Gastrocnemius medialis (tissue), 4 donors: ENCODE data around the gene FRY. TPM values are rescaled to one million over a fixed set of nuclear protein-coding genes. Genes with fewer than 3 reads are reported as not detected.

ENCODE experiments used
- ATAC-seq, 2 donors: fragments of 150-250 bp; one replicate each; pipeline ENCODE4 v1.9.1; 2016
- DNase-seq, 2 donors: peaks; one replicate each; pipeline ENCODE4 v3.0.0-alpha.2; 2019
- H3K27ac ChIP-seq, 4 donors: fragments of 200-600 bp; sonication (generic); 1 replicate in 1 of 4; 2 replicates in 3 of 4; pipeline ENCODE4 v1.5.1; 2016 to 2018; ENCODE audit warnings: mild to moderate bottlenecking in 2 of 4, moderate library complexity in 1 of 4
- H3K27me3 ChIP-seq, 3 donors: fragments of 200-600 bp; sonication (generic) in 2 of 3; 1 replicate in 1 of 3; 2 replicates in 2 of 3; pipeline versions ENCODE4 v1.5.1 to v1.6.0; 2016 to 2019; ENCODE audit warnings: mild to moderate bottlenecking in 1 of 3, moderate library complexity in 1 of 3
- H3K36me3 ChIP-seq, 2 donors: fragments of 200-600 bp; sonication (generic) in 1 of 2; one replicate each; pipeline ENCODE4 v1.5.1; 2017 to 2018
- H3K4me1 ChIP-seq, 2 donors: fragments of 200-600 bp; sonication (generic) in 1 of 2; one replicate each; pipeline ENCODE4 v1.5.1; 2016 to 2017; ENCODE audit warnings: mild to moderate bottlenecking in 2 of 2
- H3K4me3 ChIP-seq, 4 donors: fragments of 200-600 bp; sonication (generic) in 3 of 4; 1 replicate in 1 of 4; 2 replicates in 3 of 4; pipeline ENCODE4 v1.5.1; 2016 to 2019; ENCODE audit warnings: mild to moderate bottlenecking in 2 of 4
- H3K9me3 ChIP-seq, 3 donors: fragments of 200-600 bp; sonication (generic) in 2 of 3; 1 replicate in 1 of 3; 2 replicates in 2 of 3; pipeline ENCODE4 v1.5.1; 2016 to 2019
- POLR2A ChIP-seq, 2 donors: fragments of 450-650 bp; IDR thresholded peaks; one replicate each; pipeline ENCODE4 v1.6.1; 2017; ENCODE audit warnings: antibody characterized with exemption in 2 of 2, mild to moderate bottlenecking in 2 of 2, moderate library complexity in 2 of 2
- in situ Hi-C, 4 donors: fragments of 200-750 bp; cut with MboI; loops; one replicate each; pipeline versions ENCODE4 v1.15.0 to v1.8.0; 2017; ENCODE audit warnings: low sequenced_read_pairs in 4 of 4
- intact Hi-C: fragments of 100-400 bp; cut with DNase I; formaldehyde crosslinking; loops from one replicate; pipeline ENCODE4 v1.15.1; 2023; ENCODE audit warnings: low total_unique reads
- total RNA-seq, 4 donors: library from RNA; depleted of rRNA; stranded (reverse); fragments of >200 nt; gene quantifications; one replicate each; pipeline versions ENCODE4 v1.1.0 to v1.2.3, GENCODE V29; 2016
- TF ChIP-seq, protein P1 (sequence below), 5 experiments: fragments of 450-650 bp in 3 of 5; fragments of 200-600 bp in 2 of 5; sonication (generic) in 2 of 5; IDR thresholded peaks in 4 of 5; conservative IDR thresholded peaks in 1 of 5; 1 replicate in 4 of 5; 2 replicates in 1 of 5; pipeline ENCODE4 v1.5.1; 2016 to 2019; ENCODE audit warnings: antibody characterized with exemption in 5 of 5, mild to moderate bottlenecking in 3 of 5, moderate library complexity in 3 of 5

Gene FRY
- total RNA-seq, 4 donors from 2014 or later, result 10.1 to 48.3 (median 21.4) TPM

DNA sequence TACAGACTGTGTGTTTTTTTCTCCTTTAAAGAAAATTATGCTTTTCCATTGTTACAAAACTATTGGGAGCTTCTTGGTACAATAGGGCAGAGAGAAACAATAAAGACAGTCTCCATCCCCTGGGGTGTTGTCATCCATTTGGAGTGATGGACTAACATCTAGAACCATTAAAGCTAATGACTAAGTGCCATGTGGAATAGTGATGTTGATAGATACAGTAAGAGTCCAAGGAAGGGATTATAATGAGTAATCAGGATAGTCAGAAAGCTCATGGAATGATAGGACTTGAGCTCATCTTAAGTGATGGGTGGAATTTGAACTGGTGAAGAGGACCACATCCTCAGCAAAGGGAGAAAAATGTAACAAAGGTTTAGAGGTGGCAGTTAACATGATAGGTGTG lies 24.1 kb upstream of the FRY start:
- intact Hi-C loops, result no loop called here

DNA sequence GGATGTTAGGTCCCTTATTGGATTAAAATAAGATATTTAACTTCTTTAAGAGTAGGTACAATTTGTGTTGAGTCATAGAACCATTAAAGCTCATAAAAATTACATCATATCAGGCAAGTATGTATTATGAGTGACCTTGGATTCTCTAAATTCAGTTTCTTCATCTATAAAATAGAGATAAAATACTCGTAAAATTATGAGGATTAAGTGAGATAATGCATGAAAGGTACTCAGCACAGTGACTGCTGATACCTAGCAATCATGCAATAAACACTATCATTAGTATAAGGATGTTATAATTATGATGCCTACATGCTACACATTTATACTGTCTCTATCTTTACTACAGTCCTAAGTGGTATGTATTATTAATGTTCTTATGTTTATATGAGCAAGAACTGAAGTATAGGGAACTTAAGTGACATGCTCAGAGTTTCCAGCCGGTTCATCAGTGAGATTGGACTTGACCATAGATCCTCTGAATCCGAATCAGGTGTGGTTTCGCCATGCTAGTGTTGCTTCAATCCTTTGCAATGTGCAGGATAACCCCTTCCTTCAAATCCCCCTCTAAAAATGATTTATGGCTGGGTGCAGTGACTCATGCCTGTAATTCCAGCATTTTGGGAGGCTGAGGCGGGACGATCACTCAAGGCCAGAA lies 22.9 kb upstream of the FRY start:
- Histone ChIP-seq H3K27ac (no peak overlapping the region), H3K27me3 (no peaks in the 10 kb centered on the region), H3K9me3 (no peaks in the 10 kb centered on the region), H3K36me3 (no peaks in the 10 kb centered on the region), H3K4me3 (no peak overlapping the region), H3K4me1 (peaks cover 0 to 6% of the 10 kb centered on the region in 2 donors)
- DNase-seq, result no peak
- in situ Hi-C loops (loop anchor here in 1 of 4 donors (25.0 kb wide), 1 partner anchor 304 kb away; the partner anchor contains the start of genes BRCA2 and ZAR1L), intact Hi-C loops (no loop called here)
- no peak for ATAC-seq
- no peak for TF ChIP-seq POLR2A (IDR thresholded peaks at IDR 0.05)
- TF ChIP-seq, protein P1, sequence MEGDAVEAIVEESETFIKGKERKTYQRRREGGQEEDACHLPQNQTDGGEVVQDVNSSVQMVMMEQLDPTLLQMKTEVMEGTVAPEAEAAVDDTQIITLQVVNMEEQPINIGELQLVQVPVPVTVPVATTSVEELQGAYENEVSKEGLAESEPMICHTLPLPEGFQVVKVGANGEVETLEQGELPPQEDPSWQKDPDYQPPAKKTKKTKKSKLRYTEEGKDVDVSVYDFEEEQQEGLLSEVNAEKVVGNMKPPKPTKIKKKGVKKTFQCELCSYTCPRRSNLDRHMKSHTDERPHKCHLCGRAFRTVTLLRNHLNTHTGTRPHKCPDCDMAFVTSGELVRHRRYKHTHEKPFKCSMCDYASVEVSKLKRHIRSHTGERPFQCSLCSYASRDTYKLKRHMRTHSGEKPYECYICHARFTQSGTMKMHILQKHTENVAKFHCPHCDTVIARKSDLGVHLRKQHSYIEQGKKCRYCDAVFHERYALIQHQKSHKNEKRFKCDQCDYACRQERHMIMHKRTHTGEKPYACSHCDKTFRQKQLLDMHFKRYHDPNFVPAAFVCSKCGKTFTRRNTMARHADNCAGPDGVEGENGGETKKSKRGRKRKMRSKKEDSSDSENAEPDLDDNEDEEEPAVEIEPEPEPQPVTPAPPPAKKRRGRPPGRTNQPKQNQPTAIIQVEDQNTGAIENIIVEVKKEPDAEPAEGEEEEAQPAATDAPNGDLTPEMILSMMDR (IDR thresholded peaks at IDR 0.05 in 4 of 5, conservative IDR thresholded peaks at IDR 0.05 in 1 of 5), result no peak

More for the DNA sequence above, 24.1 kb upstream of the FRY start:
- H3K9me3 ChIP-seq, result no peaks in the 10 kb centered on the region
- H3K4me1 ChIP-seq, result peaks cover 0 to 6% of the 10 kb centered on the region in 2 donors
- no peaks in the 10 kb centered on the region for H3K27me3 ChIP-seq
- ATAC-seq (no peak), DNase-seq (no peak)
- TF ChIP-seq, protein P1 (IDR thresholded peaks at IDR 0.05 in 4 of 5, conservative IDR thresholded peaks at IDR 0.05 in 1 of 5), result no peak
- TF ChIP-seq POLR2A (IDR thresholded peaks at IDR 0.05), result no peak
- no peak overlapping the region for H3K27ac ChIP-seq
- in situ Hi-C loops, result loop anchor here in 1 of 4 donors (25.0 kb wide), 1 partner anchor 305 kb away; the partner anchor contains the start of genes BRCA2 and ZAR1L
- H3K36me3 ChIP-seq, result no peaks in the 10 kb centered on the region
- no peak overlapping the region for H3K4me3 ChIP-seq

DNA sequence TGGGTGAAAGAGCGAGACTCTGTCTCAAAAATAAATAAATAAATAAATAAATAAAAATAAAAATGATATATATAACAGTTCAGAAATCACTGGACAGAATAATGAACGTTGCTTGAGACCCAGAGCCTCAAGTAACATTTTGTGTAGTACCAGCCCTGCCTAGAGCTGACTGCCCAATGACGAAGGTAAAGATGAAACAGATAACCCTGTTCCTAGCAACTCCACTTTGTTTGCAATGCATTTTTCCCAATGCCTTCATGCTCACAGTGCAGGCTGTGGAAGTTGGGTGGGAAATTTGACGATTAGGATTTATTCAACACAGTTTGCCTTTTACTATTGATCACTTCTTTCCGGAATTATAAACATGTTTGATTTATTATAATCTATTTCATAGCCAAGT lies 22.2 kb upstream of the FRY start:
- DNase-seq, result no peak
- H3K4me1 ChIP-seq, result peaks cover 0 to 6% of the 10 kb centered on the region in 2 donors
- H3K4me3 ChIP-seq, result no peak overlapping the region
- no peaks in the 10 kb centered on the region for H3K9me3 ChIP-seq
- in situ Hi-C loops (loop anchor here in 1 of 4 donors (25.0 kb wide), 1 partner anchor 303 kb away; the partner anchor contains the start of genes BRCA2 and ZAR1L), intact Hi-C loops (no loop called here)
- H3K27ac ChIP-seq, result no peak overlapping the region
- no peaks in the 10 kb centered on the region for H3K36me3 ChIP-seq
- no peak for ATAC-seq
- H3K27me3 ChIP-seq, result no peaks in the 10 kb centered on the region
- no peak for TF ChIP-seq POLR2A (IDR thresholded peaks at IDR 0.05)
- TF ChIP-seq, protein P1 (IDR thresholded peaks at IDR 0.05 in 4 of 5, conservative IDR thresholded peaks at IDR 0.05 in 1 of 5), result no peak

DNA sequence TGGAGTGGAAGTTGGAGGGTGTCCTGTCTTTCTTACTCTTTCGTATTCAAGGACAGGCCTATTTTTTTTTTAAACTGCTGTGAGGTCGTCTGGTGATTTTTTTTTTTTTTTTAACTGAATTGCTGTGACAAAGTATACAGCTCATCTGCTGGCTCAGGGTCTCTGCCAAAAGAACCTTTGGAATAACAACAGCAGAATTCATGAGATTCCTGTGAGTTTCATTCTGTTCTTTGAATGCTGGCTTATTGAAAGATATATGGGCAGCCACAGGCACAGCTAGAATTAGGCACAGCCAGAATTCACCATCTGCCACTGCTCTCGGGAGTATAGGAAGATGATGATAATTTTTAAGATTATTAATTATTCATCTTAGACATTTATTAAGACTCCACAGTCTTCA lies 21.4 kb upstream of the FRY start:
- in situ Hi-C loops (loop anchor here in 1 of 4 donors (25.0 kb wide), 1 partner anchor 302 kb away; the partner anchor contains the start of genes BRCA2 and ZAR1L), intact Hi-C loops (no loop called here)
- H3K9me3 ChIP-seq, result no peaks in the 10 kb centered on the region
- TF ChIP-seq, protein P1 (IDR thresholded peaks at IDR 0.05 in 4 of 5, conservative IDR thresholded peaks at IDR 0.05 in 1 of 5), result no peak
- no peak for TF ChIP-seq POLR2A (IDR thresholded peaks at IDR 0.05)
- H3K27ac ChIP-seq, result no peak overlapping the region
- H3K36me3 ChIP-seq, result no peaks in the 10 kb centered on the region
- H3K4me1 ChIP-seq, result peaks cover 0 to 6% of the 10 kb centered on the region in 2 donors
- no peaks in the 10 kb centered on the region for H3K27me3 ChIP-seq
- no peak overlapping the region for H3K4me3 ChIP-seq
- ATAC-seq, result no peak
- DNase-seq, result no peak
